Esophagus muscularis mucosa (tissue), 4 donors: ENCODE data around the gene NPEPL1. TPM values are rescaled to one million over a fixed set of nuclear protein-coding genes. Genes with fewer than 3 reads are reported as not detected.

ENCODE experiments used
- DNase-seq: peaks from one replicate; pipeline ENCODE4 v3.0.0-alpha.2; 2017; ENCODE audit errors: extremely low spot score
- H3K27ac ChIP-seq, 4 donors: fragments of 200-600 bp; sonication (generic); replicated peaks in 1 of 4; 1 replicate in 3 of 4; 2 replicates in 1 of 4; pipeline ENCODE4 v1.5.1; 2016 to 2019; ENCODE audit warnings: mild to moderate bottlenecking in 1 of 4
- H3K27me3 ChIP-seq, 4 donors: fragments of 200-600 bp; sonication (generic); one replicate each; pipeline versions ENCODE4 v1.5.1 to v1.6.0; 2016 to 2019
- H3K36me3 ChIP-seq, 4 donors: fragments of 200-600 bp; sonication (generic); one replicate each; pipeline ENCODE4 v1.5.1; 2016 to 2019
- H3K4me1 ChIP-seq, 4 donors: fragments of 200-600 bp; sonication (generic); one replicate each; pipeline ENCODE4 v1.5.1; 2016 to 2019
- H3K4me3 ChIP-seq, 4 donors: fragments of 200-600 bp; sonication (generic); 1 replicate in 2 of 4; 2 replicates in 2 of 4; pipeline ENCODE4 v1.5.1; 2016 to 2019; ENCODE audit warnings: mild to moderate bottlenecking in 4 of 4, moderate library complexity in 1 of 4
- H3K9me3 ChIP-seq, 4 donors: fragments of 200-600 bp; sonication (generic); 1 replicate in 3 of 4; 2 replicates in 1 of 4; pipeline ENCODE4 v1.5.1; 2016 to 2019
- CTCF ChIP-seq, 3 experiments: fragments of 200-600 bp in 2 of 3; fragments of 450-650 bp in 1 of 3; sonication (generic) in 2 of 3; IDR thresholded peaks; one replicate each; pipeline ENCODE4 v1.5.1; 2017 to 2019; ENCODE audit warnings: antibody characterized with exemption in 3 of 3, mild to moderate bottlenecking in 2 of 3, moderate library complexity in 1 of 3
- EP300 ChIP-seq: sonication (generic); formaldehyde crosslinking; IDR thresholded peaks from one replicate; pipeline ENCODE4 v1.6.1; 2017; ENCODE audit warnings: antibody characterized with exemption
- POLR2A ChIP-seq: fragments of 450-650 bp; IDR thresholded peaks from one replicate; pipeline ENCODE4 v1.6.1; 2017; ENCODE audit warnings: antibody characterized with exemption, moderate library complexity, mild to moderate bottlenecking, low read depth
- POLR2AphosphoS5 ChIP-seq, 2 donors: sonication (generic); formaldehyde crosslinking; IDR thresholded peaks; one replicate each; pipeline ENCODE4 v1.6.1; 2017; ENCODE audit warnings: antibody characterized with exemption in 2 of 2
- whole genome bisulfite sequencing: methylation state at CpG from one replicate; pipeline ENCODE4 v1.1.5; 2018; 5-methylcytosine and 5-hydroxymethylcytosine counted together
- intact Hi-C: fragments of 100-400 bp; cut with DNase I; formaldehyde crosslinking; loops from one replicate; pipeline ENCODE4 v1.15.1; 2023
- total RNA-seq, 4 donors: library from RNA; depleted of rRNA; stranded (reverse); fragments of >200 nt; gene quantifications; one replicate each; pipeline versions ENCODE4 v1.1.0 to v1.2.1, GENCODE V29; 2016

The NPEPL1 gene
- total RNA-seq, 4 donors from 2014 or later = 29.0 to 59.0 (median 50.5) TPM

DNA sequence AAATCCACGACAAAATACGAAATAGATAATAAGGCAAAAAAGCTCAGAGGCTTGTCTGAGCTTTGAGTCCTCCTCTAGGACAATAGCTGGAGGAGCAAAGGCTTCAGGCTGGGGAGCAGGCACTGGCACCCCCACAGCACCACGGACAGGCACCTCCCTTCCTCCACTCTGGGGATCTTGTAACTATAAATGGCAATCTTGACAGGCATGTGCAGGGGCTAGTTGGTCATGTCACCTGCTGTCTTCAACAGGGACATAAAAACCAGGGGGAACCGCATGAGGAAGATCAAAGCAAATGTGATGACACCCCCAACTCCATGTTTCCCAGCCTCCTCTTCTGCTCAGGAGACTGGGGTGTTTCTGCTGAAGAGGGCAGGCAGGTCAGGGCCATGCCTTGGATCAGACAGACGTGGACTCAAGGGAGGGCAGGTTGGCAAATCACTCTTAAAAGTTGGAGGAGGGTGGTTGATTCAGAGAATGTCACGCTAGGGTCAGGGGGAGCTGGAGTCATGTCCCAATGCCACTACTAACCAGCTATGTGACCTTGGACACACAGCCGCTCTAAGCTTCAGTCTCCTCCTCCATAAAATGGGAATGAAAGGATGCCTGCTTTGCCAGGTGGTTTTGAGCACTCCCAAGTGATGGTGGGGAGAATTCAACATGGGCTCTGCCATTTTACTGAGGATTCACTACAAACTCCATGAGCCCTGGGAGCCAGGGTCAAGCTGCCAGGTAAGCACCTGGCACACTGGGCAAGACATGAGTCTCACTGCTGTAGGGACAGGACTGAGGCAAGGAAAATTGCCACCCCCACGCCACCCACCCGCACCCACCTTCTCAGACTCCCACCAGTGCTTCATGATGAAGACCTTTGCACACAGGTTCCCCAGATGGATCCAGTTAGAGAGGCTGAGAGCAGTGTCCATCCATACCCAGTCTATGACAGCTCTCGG, 48.0 kb downstream of the NPEPL1 start:
- intact Hi-C loops = no loop called here
- peak; percentile 86 for DNase-seq
- TF ChIP-seq POLR2A (no peak), POLR2AphosphoS5 (IDR thresholded peaks at IDR 0.05) (no peak), EP300 (no peak), CTCF (IDR thresholded peaks at IDR 0.05) (no peak)
- peaks cover 0 to 24% (median 0%) of the 10 kb centered on the region in 4 donors for H3K27me3 ChIP-seq
- H3K9me3 ChIP-seq = no peaks in the 10 kb centered on the region
- no peaks in the 10 kb centered on the region for H3K36me3 ChIP-seq
- no peak overlapping the region for H3K4me3 ChIP-seq
- no peaks in the 10 kb centered on the region for H3K4me1 ChIP-seq
- 81% methylated on average over 10 of the region's 10 CpGs for WGBS
- H3K27ac ChIP-seq = no peak overlapping the region

DNA sequence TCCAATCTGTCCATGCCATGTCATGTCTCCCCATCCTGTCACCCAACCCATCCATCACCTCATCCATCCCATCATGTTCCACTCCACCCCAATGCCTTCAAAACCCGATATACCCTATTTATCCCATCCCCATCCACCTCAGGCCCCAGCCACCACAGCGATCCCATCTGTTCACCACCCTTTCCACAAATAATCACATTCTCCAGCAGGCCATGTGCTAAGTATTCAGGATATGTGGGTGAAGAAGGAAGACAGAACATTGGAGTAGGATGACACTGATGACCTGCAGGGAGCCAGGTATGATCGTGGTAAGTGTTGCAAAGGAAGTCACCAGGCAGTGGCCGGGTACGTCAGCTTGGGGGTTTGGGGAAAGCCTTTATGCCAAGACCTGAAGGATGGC, 48.8 kb downstream of the NPEPL1 start:
- TF ChIP-seq CTCF (IDR thresholded peaks at IDR 0.05) = no peak
- TF ChIP-seq POLR2A = no peak
- no peak for TF ChIP-seq EP300
- TF ChIP-seq POLR2AphosphoS5 (IDR thresholded peaks at IDR 0.05) = no peak
- peaks cover 0 to 28% (median 0%) of the 10 kb centered on the region in 4 donors for H3K27me3 ChIP-seq
- no peaks in the 10 kb centered on the region for H3K9me3 ChIP-seq
- no peak overlapping the region for H3K4me3 ChIP-seq
- 88% methylated on average over 5 of the region's 5 CpGs for WGBS
- DNase-seq = peak; percentile 87
- H3K36me3 ChIP-seq = no peaks in the 10 kb centered on the region
- H3K4me1 ChIP-seq = no peaks in the 10 kb centered on the region
- no peak overlapping the region for H3K27ac ChIP-seq
- intact Hi-C loops = no loop called here

GRCh38 chr20:58742668-58743566, 50.3 kb downstream of the NPEPL1 start:
- TF ChIP-seq POLR2A (no peak), CTCF (IDR thresholded peaks at IDR 0.05) (no peak), POLR2AphosphoS5 (IDR thresholded peaks at IDR 0.05) (no peak), EP300 (no peak)
- 65% methylated on average over 10 of the region's 13 CpGs for WGBS

GRCh38 chr20:58743929-58744534, 51.4 kb downstream of the NPEPL1 start:
- H3K27me3 ChIP-seq = peaks cover 0 to 39% (median 0%) of the 10 kb centered on the region in 4 donors
- no peaks in the 10 kb centered on the region for H3K4me1 ChIP-seq
- no peak for TF ChIP-seq POLR2AphosphoS5 (IDR thresholded peaks at IDR 0.05)
- no peak for TF ChIP-seq CTCF (IDR thresholded peaks at IDR 0.05)
- TF ChIP-seq POLR2A = no peak
- no peak for TF ChIP-seq EP300
- H3K9me3 ChIP-seq = no peaks in the 10 kb centered on the region
- no peaks in the 10 kb centered on the region for H3K36me3 ChIP-seq
- H3K27ac ChIP-seq = no peak overlapping the region
- no peak overlapping the region for H3K4me3 ChIP-seq
- 72% methylated on average over 1 of the region's 1 CpG for WGBS
- intact Hi-C loops = no loop called here
- DNase-seq = no peak

More at GRCh38 chr20:58742668-58743566, 50.3 kb downstream of the NPEPL1 start:
- Histone ChIP-seq H3K4me3 (no peak overlapping the region), H3K27ac (no peak overlapping the region), H3K27me3 (peaks cover 0 to 37% (median 0%) of the 10 kb centered on the region in 4 donors), H3K4me1 (no peaks in the 10 kb centered on the region), H3K36me3 (no peaks in the 10 kb centered on the region), H3K9me3 (no peaks in the 10 kb centered on the region)
- intact Hi-C loops = no loop called here
- DNase-seq = peak; percentile 90
